Activated CD4-positive, alpha-beta T cell treated with anti-CD3 and anti-CD28 coated beads for 48 hours (primary cell): ENCODE data around the gene PGF.

Experiments used
- DNase-seq: peaks from one replicate; pipeline ENCODE4 v3.0.0-alpha.2; 2020

The PGF gene

DNA sequence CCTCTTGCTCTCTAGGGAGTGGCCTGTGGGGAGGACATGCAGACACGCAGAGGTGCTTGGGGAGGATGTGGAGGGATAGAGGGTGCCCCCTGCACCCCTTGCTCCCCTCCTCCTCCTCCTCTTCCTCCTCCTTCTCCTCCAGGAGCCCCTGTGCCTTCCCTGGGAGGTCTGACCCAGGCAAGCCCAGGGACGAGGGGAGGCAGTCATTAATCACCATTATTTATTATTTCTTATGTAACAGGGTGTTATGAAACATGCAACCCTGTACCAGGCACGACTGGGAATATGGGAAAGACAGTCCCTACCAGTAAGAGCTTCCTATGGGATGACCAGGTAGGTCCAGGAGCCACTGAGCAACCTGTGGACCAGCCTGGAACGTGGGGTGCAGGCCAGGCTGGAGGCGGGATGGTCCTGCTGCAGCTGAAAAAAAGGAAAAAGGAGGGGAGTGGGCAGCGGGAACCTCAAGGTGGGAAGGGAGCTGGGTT is 22.5 kb upstream of the PGF start:
- DNase-seq, result no peak

DNA sequence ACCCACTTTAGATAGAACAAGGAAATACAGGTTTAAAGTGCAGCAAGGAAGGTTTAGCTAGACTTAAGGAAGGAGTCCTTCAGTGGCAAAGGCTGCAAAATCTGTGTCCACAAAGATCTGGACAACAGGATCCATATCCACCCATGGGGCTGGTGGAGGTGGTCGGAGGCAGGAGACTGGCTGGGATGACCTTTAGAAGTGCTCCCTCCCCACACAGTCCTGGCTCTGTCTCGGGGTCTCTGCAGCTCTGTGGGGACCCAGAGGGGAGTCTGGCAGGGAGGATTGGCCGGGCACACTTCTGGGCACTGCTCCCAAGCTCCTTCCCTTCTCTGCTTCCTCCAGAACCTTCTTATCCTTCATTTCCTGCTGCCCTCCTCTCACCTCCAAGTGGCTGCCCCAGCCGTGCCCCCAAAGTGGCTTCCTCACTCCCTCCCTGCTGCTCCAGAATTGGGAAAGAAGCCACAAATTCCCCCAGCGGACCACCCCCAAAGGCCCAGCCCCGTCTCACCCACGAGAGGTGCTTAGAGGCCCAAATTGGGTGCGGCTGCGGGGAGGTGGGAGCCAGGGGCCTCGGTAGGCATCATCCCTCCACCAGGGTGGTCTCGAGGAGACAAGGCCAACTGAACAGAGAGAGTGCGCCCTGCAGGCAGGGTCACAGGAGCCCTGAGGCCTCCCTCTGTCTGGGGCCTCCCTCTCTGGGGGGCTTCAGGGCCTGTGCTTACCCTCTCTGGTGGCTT is 21.9 kb upstream of the PGF start:
- DNase-seq, result no peak

DNA sequence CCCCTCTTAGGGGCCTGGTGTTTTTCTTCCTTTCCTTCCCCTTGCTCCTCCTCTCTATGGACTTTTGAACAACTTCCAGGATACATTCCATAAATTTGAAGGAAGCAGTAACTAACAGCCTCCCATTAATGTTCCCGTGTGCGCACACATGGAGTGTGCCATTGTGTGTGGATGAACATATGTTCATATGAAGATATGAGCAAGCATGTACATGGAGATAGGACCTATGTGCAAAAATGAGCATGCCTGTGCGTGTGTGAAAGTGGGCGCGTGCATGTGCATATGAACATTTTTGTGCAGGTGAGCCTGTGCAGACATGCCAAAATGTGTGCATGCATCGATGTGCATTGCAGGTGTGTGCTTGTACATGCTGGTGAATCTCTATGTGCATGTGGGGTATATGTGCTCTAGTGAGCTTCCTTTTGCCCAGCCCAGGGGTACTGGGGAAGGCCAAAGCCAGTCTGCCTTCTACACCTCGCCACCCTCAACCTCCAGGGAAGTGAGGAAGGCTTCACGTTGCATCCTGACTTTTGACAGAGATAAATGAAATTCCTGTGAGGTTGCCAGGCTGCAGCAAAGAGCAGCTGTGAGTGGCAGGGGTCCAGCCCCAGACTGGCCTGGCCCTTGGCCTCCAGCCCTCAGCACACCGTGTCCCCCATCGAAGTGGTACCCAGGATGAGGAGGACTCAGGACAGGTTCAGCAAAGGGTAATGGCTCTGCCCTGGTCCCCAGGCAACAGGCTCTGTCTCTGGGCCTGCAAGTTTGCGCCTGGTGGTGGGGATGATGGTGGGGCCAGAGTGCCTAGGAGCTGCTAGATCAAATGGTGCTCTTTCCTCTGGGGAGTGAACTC is 21.1 kb upstream of the PGF start:
- DNase-seq, result no peak

DNA sequence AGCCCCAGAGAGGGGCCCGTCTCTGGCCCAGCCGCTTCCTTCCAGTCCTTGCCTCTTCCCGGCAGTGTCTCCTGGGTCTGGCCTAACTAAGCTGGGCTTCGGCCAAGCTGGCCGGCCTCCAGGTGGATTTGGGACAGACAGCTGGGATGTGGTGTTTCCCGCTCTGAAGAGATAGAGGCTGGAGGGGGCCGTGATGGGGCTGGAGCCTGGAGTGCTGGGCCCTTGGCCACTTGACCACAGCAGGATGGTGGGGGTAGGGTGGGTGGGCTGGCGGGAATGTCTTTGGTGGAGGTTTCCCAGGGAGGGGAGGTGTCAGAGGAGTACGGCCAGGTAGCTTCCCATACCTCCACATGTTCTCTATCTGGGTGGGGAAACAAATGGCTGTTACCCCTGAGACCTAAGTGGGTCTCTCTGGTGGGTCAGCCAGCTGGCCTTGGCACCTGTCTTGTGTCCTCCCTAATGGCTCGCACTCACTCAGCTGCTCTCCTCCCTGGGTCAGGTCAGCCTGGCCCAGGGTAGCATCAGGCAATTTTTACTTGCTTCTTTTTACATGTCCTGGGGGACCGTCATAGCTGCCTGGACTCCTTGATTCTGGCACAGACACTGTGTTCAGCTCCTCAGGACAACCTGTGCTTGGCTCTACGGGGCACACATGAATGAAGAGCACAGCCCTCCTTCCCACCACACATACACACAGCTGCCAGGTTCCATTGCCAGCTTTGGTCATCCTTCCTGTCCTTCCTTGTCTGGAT is 19.8 kb upstream of the PGF start:
- no peak for DNase-seq

DNA sequence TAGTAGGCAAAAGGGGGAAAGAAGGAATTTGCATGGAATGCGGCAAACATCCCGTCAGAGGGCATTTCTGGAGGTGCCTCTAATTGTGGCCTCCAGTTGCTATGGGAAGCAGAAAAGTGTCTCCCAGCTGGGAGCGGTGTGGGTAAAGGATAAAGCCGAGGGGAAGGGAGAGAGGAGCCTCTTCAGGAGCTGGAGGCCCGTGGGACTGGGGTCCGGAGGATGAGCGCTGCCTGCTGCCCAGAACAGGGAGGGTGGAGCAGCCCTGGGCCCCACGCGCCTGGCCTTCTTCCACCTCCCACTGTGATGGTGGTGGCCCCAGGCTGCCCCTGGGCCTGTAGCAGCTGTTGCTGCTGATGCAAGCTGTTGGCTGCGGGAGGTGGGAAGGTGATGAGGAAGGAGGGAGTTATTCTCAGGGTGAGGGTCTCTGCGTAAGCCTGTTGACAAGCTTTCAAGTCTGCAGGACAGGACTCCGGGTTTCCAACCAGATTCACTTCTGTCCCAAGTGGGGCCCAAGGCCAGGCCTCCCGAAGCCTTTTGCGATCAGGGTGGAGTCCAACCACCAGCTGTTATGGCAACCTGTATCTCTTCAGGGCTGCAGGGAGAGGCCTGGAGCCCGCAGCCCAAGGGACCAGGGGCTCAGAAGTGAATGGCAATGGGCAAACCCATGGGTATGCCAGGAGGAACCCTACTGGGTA is 19.1 kb upstream of the PGF start:
- no peak for DNase-seq

DNA sequence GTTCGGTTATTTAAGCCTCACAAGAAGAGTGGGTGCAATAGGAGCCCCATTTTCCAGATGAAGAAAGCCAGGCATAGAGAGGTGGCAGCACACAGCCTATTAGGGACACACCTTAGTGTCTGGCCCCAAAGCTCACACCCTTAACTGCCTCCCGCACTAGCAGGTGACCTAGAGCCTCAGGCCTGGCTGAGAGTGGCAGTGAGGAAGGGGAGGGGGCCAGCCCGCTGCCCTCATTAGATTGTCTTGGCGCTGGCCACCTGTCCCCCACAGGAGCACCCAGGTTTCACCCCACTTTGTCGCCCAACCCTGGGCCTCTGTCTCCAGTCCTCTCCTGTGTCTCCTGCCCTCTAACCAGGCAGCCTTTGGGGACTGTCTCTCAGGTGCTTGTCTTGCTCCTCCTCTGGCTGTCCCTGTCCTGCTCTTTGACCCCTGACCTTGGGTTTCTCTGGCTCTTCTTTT is 18.5 kb upstream of the PGF start:
- DNase-seq, result no peak

DNA sequence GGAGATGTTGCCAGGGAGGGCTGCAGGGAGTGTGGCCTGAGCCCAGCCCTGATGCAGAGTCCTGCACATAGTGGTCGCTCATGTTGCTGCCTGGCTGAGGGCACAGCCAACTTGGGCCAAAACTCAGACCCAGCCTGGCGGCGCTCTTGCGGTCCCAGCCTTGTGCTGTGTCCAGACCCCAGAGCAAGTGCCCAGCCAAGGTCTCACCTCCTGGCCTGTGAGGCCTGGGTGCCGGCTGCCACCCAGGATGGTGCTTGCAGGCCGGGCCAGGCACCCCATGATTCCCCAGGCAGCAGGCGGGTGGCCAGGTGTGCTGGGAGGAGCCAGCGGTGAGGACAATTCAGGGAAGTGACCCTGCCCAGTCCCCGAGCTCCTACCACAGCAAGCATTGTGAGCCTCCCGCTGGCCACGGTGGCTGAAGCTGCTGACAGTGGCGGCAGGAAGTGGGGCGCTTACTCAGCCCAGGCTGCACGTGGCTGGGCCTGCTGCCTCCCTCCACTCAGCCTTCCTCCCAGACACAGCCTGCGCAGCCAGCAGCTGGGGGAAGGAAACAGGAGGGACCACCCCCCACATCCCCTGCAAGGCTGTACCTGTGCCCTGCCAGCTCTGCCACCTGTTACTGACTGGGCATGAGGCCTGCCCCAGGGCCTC is 17.7 kb upstream of the PGF start:
- peak; percentile 42 for DNase-seq

DNA sequence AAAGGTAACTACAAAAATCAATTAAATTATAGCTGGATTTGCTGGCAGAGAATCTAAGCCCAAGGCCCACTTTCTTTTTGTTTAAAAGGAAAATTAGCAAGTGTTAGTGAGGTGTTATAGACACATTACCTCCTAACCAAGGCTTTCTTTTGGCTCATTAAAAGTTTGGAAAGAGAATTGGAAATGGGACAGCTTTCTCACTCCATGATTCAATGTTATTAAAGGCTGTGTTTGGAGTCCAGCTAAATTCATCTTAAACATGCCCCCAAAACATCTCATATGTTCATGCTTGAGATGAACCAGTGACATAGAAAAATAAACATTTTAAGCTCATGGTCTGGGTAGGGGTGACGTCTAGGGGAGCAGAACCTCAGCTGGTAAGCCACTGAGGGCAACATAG is 13.4 kb upstream of the PGF start:
- no peak for DNase-seq

DNA sequence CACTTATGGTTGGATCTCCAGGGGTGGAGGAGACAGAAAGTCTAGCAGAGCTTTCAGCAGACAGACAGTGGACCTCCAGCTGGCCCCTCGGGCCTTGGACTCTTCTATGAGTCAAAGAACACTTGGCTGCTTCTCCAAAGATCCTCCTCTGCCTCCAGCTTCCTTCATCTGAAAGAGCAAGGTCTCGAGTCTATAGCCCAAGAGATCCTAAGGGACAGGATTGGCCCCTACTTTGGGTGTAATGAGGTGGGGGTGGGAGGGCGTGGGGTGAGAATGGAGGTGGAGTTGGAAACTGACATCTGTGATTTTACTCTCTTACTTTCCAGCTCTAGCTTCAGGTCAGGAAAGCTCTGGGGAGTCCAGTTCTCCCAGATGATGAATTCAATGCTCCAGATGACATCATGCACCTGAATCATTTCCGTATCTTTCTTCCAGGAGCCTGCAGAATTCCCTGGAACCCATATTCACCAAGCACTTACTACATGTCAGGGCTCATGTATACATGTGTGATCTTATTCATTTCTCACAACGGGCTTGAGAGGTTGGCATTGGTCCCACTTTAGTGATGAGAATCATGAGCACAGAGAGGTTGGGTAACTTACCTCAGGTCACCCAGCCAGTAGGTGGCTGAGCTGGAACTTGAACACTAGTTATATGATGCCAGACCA is 10.2 kb upstream of the PGF start:
- DNase-seq, result no peak

DNA sequence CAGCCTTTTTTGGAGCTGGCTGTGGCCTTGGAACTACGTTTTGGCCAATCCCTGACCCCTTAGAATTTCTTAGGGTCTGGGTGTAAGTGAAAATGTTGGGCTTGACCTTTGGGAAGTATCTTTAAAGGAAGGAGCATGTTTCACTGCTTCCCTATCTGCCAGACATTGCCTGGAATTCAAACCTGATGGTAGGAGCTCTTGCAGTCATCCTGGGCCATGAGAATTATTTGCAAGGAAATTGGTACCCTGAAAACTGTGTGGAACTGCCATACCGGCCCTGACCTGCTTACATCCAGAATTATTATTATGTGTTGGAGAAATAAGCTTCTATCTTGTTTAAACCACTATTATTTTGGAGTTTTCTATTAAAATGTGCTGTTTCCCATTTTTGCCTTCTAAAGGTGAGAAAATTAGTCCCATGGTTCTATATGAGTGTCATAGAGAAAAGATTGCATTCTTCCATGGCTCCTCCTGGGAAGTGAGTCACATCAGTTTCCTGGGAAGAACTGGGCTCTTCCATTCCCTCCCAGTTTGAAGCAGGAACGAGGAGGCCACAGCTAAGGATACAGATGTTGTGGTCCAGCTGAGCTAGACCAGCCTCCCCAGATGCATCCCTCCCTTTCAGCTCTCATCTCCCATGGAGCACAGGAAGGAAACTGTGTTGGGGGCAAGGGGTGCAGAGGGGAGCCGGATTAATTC is 9.5 kb upstream of the PGF start:
- DNase-seq, result no peak

DNA sequence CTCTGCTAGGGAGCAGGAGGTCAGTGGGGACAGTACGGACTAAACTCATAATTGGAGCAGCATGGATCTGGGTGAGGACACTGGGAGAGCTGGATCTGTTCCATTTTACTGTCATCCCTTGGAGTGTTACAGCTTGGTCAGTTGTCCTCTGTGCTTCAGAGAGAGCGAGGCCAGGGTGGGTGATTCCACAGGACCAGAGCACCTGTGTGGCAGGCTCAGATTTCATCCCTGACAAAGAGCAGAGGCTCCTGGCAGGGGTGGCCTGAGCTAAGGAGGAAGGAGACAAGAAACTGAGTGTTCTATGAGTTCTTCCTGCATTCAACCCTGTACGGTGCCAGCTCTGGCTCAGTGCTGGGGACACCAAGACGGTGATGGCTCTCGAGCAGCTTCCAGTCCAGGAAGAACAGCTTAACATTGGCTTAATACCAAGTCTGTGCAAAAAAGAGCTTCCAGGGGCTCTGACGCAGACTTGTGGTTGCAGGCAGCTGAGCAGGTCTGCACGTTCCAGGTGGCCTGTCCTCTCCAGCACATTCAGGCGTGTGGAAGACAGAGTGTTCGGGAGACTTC is 8.4 kb upstream of the PGF start:
- no peak for DNase-seq

DNA sequence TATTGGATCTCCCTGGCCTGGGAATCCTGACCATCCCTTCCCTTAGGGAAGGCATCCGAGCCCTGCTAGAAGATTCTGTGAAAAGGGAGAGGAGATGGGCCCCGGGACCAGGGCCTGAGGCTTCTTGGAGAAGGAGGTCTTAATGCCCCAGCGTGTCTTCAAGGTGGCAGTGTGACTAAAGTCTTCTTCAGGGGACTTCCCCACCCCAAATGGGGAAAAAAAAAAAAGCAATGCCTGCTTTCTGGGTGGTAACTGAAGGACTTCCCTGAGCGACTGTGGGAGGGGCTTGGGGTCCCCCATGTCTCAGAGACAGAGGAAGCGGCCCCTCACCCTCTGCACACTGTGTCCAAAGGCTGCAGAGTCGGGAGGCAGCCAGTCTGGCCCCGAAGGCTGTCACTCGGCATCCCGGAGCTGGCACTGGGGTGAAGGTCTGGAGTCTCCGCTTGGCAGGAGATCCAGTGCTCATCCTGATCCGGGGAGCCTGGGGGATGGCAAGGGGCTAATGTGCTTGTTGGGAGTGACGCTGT is 7.8 kb upstream of the PGF start:
- no peak for DNase-seq

DNA sequence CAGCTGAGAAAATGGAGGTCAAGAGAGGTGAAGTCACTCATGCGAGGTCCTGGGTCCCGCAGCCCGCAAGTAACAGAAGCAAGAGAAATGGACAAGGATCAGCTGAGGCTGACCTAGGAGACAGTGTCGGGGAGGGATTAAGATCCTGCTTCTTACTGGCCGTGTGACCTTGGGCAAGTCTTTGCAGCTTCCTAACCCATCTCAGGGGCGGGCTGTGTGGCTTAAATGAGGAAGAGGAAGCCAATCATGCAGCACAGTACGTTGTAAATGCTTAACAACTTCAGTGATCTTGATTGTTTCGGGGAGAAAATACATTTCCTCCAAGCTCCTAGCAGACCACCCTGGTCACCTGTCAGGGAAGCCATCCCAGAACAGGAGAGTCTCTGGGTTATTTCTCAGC is 7.1 kb upstream of the PGF start:
- no peak for DNase-seq

DNA sequence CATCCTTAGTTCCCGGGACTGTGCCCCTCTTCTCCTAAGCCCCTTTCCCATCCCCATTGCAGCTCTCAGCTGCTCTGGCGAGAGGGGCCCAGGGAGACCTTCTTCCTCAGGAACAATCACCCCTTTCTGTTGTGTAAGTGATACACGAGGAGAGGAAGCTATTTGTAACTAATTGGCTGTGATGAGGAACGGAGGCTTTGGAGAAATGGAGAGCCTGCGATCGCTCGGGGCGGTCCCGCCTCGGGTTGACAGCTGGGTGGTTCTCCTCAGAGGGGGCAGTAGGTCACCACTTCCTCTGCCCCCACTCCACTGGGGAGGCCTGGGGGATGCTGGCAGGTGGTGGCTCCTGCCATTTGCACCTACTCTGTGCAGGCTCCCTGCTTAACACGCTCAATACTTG is 6.6 kb upstream of the PGF start:
- DNase-seq, result no peak

DNA sequence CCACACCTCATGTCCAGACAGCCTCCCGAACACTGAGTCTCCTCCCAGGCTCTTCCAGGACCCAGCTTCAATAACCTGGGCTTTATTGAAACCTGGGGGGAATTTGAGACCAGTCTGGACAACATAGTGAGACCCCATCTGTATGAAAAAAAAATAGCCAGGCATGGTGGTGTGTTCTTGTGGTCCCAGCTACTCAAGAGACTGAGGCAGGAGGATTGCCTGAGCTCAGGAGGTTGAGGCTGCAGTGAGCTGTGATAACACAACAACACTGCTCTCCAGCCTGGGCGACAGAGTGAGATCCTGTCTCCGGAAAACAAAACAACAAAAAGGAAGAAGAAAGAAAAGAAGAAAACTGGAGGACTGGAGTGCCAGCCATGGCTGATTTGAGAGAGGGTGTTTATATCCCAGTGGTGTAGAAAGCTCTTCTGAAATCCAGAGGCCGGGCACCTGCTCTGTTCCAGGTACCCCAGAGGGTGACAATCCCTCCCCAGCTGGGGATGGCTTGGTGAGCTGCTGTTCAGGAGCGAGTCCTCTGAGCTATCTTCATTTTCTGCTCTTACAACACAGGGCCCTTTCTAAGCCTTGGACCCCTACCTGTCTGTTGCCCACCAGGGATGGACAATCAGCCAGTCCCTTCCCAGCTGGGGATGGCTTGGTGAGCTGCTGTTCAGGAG is 6.0 kb upstream of the PGF start:
- no peak for DNase-seq

DNA sequence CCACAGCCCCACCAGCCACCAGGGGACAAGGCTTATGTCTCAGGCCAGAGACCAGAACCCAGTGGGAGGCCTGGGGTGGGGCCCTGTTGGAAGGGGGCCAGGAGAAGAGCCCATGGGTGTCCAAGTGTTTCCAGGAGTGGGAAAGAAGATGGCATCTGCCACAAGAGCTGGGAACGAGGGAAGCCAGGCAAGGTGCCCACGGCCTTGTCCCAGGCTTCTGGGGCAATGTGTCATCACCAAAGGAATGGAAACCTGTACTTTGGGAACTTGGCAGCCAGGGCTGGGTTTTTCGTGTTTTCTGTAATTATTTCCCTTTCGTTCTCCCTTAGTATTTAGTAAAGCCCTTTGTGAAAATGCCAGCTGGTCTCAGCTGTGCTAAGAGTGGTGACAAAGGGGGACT is 5.3 kb upstream of the PGF start:
- DNase-seq, result no peak

DNA sequence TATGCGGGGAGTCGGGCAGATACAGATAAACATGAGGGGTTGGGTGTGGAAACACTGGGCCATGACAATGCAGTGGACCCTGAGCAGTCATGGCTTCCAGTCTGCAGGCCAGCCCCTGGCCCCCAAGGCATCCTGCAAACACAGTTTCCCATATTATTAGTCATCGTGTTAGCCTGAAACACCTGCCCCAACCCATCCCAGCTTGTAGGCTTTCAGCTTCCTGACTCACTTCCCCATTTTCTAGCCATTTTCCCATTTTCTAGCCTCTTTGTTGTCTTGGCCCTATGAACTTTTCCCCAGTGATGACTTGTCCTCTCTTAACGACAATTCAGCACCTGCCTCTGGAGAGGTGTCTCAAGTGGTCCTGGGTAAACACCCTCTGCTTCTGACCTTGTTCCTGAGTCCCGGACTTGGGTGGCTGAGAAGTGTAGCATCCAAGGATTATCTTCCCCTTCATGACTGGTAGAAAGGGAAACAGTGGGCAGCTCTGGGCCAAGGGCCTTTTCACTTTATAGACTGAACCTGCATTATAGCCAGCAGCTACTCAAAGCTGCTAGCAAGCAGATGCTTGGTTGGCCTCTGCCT is 4.3 kb upstream of the PGF start:
- no peak for DNase-seq

DNA sequence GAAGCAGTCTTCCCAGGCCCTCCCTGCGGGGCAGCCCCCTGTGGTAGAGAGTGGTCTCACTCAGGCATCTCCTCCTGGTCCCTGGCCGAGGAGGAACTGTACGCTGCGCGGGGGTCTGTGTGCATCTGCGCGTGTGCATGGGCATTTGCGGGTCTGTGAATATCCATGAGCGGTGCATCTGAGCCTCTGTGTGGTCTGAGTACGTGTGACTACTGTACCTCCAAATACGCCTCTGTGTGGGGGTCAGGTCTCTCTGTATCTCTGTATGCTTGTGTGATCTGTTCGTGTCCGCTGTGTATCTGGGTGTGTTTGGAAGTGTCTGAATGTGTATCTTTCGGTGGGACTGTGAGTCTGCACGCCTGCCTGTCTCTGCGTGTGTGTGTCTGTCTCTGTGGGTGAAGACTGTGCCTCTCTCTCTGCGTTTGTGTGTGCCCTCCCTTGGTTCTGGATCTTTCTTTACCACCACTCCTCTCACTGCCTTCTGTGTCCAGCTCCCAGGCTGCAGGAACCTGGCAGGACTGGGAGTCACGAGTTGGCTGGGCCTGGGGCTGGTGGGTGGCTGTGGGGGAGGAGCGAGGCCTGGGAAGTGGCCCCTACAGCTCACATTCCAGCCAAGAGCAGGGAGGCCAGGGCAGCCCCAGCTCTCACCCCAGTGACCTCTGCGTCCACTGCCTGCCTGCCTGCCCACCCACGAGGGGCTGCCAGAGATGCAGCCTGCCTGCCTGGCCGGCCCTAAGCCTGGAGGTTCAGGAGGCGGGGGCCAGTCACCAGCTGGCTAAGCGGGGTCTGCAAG is 1.1 kb upstream of the PGF start:
- DNase-seq, result no peak

DNA sequence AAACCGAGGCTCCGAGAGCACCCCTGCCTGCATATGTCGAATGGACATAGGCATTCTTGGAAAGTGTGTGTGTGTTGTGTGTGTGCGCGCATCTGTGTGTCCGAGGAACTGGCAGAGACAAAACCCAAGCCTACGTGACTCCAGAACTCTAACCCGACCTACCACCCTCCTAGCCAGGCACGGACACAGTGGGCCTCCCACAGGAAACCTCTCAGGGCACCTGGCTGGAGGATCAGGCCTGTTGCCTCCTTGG is 556 bp upstream of the PGF start:
- DNase-seq, result no peak
